ENCODE results near the gene MTFMT.

MTFMT gene

DNA sequence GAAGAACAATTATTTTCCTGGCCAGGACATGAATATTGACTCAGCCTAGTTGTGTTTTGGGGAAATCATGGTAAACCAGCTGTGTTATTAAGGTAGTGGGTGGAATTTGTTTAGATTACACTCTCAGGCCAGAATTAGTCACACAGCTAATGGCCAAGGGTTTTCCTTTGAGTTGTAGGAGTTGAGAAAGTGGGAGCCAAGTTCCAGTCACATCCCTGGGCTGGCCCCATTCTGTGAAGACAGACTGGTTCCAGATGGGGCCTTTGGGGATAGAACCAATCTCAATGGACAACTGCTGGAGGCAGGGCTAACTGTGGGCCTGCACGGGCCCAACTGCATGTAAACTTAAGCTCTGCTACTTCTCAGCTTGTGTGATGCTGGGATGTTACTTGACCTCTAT, 39.7 kb upstream of the MTFMT start:
- H3K4me3 ChIP-seq (ENCODE audit: low read length, poor library complexity, severe bottlenecking) = no peak overlapping the region
- no peak overlapping the region for H2AFZ ChIP-seq (ENCODE audit: low read length)
- no peaks in the 10 kb centered on the region for H3K79me2 ChIP-seq (ENCODE audit: insufficient read depth, low read length)
- H3F3A ChIP-seq (ENCODE audit: low read depth) = no peaks in the 10 kb centered on the region
- no peak overlapping the region for H3K9ac ChIP-seq (ENCODE audit: low read depth, low read length, poor library complexity, severe bottlenecking)
- no peaks in the 10 kb centered on the region for H4K20me1 ChIP-seq (ENCODE audit: insufficient read depth, low read length, poor library complexity, severe bottlenecking)
- no peaks in the 10 kb centered on the region for H3K27me3 ChIP-seq (ENCODE audit: insufficient read depth, low read length, poor library complexity, severe bottlenecking)
- no peaks in the 10 kb centered on the region for H3K9me3 ChIP-seq (ENCODE audit: insufficient read depth, low read depth, low read length)
- TF ChIP-seq, protein P1, sequence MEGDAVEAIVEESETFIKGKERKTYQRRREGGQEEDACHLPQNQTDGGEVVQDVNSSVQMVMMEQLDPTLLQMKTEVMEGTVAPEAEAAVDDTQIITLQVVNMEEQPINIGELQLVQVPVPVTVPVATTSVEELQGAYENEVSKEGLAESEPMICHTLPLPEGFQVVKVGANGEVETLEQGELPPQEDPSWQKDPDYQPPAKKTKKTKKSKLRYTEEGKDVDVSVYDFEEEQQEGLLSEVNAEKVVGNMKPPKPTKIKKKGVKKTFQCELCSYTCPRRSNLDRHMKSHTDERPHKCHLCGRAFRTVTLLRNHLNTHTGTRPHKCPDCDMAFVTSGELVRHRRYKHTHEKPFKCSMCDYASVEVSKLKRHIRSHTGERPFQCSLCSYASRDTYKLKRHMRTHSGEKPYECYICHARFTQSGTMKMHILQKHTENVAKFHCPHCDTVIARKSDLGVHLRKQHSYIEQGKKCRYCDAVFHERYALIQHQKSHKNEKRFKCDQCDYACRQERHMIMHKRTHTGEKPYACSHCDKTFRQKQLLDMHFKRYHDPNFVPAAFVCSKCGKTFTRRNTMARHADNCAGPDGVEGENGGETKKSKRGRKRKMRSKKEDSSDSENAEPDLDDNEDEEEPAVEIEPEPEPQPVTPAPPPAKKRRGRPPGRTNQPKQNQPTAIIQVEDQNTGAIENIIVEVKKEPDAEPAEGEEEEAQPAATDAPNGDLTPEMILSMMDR (conservative IDR thresholded peaks at IDR 0.05; ENCODE audit: low read length) = no peak
- no peak for TF ChIP-seq EZH2phosphoT487 (IDR thresholded peaks at IDR 0.05; ENCODE audit: borderline replicate concordance)
- peaks cover 21% of the 10 kb centered on the region for H3K4me1 ChIP-seq (ENCODE audit: insufficient read depth, low read length, poor library complexity, severe bottlenecking)
- no peaks in the 10 kb centered on the region for H3K9me2 ChIP-seq (replicated peaks; ENCODE audit: low read depth, low read length)
- no peak overlapping the region for H3K4me2 ChIP-seq (ENCODE audit: low read depth, low read length, poor library complexity, severe bottlenecking)
- no peaks in the 10 kb centered on the region for H3K36me3 ChIP-seq (ENCODE audit: insufficient read depth, low read length)

DNA sequence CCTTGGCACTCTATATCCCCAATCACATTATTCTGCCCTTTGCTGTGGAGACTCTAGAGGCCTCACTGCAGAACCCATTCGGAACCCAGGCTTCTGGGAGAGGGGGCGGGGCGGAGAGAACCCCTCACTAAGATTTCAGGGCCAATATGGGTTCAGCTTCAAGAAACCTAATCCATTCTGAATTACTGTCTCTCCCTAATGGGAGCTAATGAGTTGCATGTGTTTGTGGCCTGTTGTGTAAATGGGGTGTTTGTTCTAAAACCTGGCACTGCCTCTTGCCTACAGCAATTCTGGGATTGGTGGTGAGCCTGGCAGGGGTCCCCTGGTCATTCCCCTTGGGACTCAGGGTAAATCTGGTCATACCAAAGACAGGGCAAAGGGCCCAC, 39.0 kb upstream of the MTFMT start:
- no peaks in the 10 kb centered on the region for H4K20me1 ChIP-seq (ENCODE audit: insufficient read depth, low read length, poor library complexity, severe bottlenecking)
- H3K36me3 ChIP-seq (ENCODE audit: insufficient read depth, low read length) = no peaks in the 10 kb centered on the region
- peaks cover 21% of the 10 kb centered on the region for H3K4me1 ChIP-seq (ENCODE audit: insufficient read depth, low read length, poor library complexity, severe bottlenecking)
- H3K79me2 ChIP-seq (ENCODE audit: insufficient read depth, low read length) = no peaks in the 10 kb centered on the region
- no peaks in the 10 kb centered on the region for H3K9me2 ChIP-seq (replicated peaks; ENCODE audit: low read depth, low read length)
- H2AFZ ChIP-seq (ENCODE audit: low read length) = no peak overlapping the region
- H3K4me2 ChIP-seq (ENCODE audit: low read depth, low read length, poor library complexity, severe bottlenecking) = no peak overlapping the region
- H3K9me3 ChIP-seq (ENCODE audit: insufficient read depth, low read depth, low read length) = no peaks in the 10 kb centered on the region
- TF ChIP-seq EZH2phosphoT487 (IDR thresholded peaks at IDR 0.05; ENCODE audit: borderline replicate concordance) = no peak
- TF ChIP-seq, protein P1 (conservative IDR thresholded peaks at IDR 0.05; ENCODE audit: low read length) = no peak
- no peak overlapping the region for H3K9ac ChIP-seq (ENCODE audit: low read depth, low read length, poor library complexity, severe bottlenecking)
- no peaks in the 10 kb centered on the region for H3F3A ChIP-seq (ENCODE audit: low read depth)
- no peaks in the 10 kb centered on the region for H3K27me3 ChIP-seq (ENCODE audit: insufficient read depth, low read length, poor library complexity, severe bottlenecking)
- no peak overlapping the region for H3K4me3 ChIP-seq (ENCODE audit: low read length, poor library complexity, severe bottlenecking)

DNA sequence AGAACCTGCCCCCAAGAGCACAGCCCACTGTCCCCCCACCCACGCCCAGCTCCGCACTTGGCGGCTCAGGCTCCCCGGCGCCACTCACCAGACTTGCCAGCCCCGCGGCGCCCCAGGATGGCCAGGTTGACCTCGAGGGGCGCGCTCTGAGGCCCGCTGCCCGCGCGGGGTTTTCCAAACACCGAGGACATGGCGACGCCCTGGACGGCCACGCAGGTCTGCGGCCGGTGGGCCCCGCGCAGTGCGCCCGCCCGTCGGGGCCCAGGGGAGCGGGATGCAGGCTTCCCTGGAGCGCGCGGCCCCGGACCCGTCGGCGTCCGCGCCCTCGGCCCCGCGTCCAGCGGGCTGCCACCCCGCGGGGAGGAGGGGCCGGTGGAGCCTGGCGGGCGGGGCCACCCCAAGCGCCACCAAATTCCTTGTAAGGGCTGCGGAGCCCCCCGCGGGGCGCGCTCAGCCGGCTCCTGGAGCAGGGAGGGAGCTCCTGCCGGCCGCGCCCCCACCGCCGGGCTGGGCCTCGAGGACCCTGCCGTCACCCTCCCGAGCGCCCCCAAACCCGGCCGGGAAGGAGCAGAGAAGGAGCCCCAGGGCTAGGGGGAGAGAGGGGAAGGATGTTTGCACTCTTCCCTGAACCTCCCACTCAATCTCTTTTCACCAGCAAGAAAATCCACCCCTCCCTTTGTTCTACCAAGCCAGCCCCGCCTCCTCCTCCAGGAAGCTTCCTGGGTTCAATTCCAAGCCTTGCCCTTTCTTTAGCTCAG, 38.4 kb upstream of the MTFMT start, which contains the start of gene RASL12:
Gene RASL12, minus strand, starts transcription at position 347 of the 758 bp plus-strand sequence. Its CDS starts 156 bp downstream, at position 191.
- Histone ChIP-seq H3K79me2 (ENCODE audit: insufficient read depth, low read length) (no peaks in the 10 kb centered on the region), H3K4me1 (ENCODE audit: insufficient read depth, low read length, poor library complexity, severe bottlenecking) (peaks cover 21% of the 10 kb centered on the region), H3K4me3 (ENCODE audit: low read length, poor library complexity, severe bottlenecking) (no peak within 1 kb of the TSS), H4K20me1 (ENCODE audit: insufficient read depth, low read length, poor library complexity, severe bottlenecking) (no peaks in the 10 kb centered on the region), H3K9me2 (replicated peaks; ENCODE audit: low read depth, low read length) (no peaks in the 10 kb centered on the region), H2AFZ (ENCODE audit: low read length) (no peak within 1 kb of the TSS), H3K36me3 (ENCODE audit: insufficient read depth, low read length) (no peaks in the 10 kb centered on the region), H3K27me3 (ENCODE audit: insufficient read depth, low read length, poor library complexity, severe bottlenecking) (no peaks in the 10 kb centered on the region), H3K9ac (ENCODE audit: low read depth, low read length, poor library complexity, severe bottlenecking) (no peak within 1 kb of the TSS), H3K9me3 (ENCODE audit: insufficient read depth, low read depth, low read length) (no peaks in the 10 kb centered on the region), H3K4me2 (ENCODE audit: low read depth, low read length, poor library complexity, severe bottlenecking) (no peak within 1 kb of the TSS), H3F3A (ENCODE audit: low read depth) (no peaks in the 10 kb centered on the region)
- TF ChIP-seq, protein P1 (conservative IDR thresholded peaks at IDR 0.05; ENCODE audit: low read length) = no peak
- TF ChIP-seq EZH2phosphoT487 (IDR thresholded peaks at IDR 0.05; ENCODE audit: borderline replicate concordance) = no peak
